Activated CD4-positive, alpha-beta T cell treated with anti-CD3 and anti-CD28 coated beads, Interleukin-2, Interleukin-6, amounts not matched to agents 100 ng/mL and 50 ng/mL, durations not matched to agents 16 hours and 8 hours (primary cell): ENCODE measurements around the gene DOC2A.
A peak's percentile ranks its signal among the peaks of the same experiment; 100 is the strongest.
"Not testable (repeated sequence)": the region's sequence is repeated elsewhere in the genome, so short reads cannot be mapped to it uniquely, and the experiment has no call there.

Source experiments
- DNase-seq: peaks from one replicate; pipeline ENCODE4 v3.0.0-alpha.2; 2020

Gene DOC2A

GRCh38 chr16:29963021-29963743 lies 47.6 kb downstream of the DOC2A start:
- no peak for DNase-seq

GRCh38 chr16:29962344-29962994 lies 48.4 kb downstream of the DOC2A start:
- DNase-seq, result no peak

GRCh38 chr16:29961479-29962343 lies 49.1 kb downstream of the DOC2A start, which contains the start of gene TMEM219:
TMEM219 (plus strand) TSS chr16:29962079; CDS start chr16:29963144, 1,065 bp downstream.
- DNase-seq, result peak; percentile 95

- DNase-seq, result no peak
These were observed 49.7 kb downstream of the DOC2A start for GRCh38 chr16:29961127-29961478.

- not testable (repeated sequence) for DNase-seq
These were observed 51.0 kb downstream of the DOC2A start for GRCh38 chr16:29959821-29960220.

GRCh38 chr16:29959293-29959692 lies 51.5 kb downstream of the DOC2A start:
- DNase-seq, result no peak

GRCh38 chr16:29958756-29959155 lies 52.1 kb downstream of the DOC2A start:
- DNase-seq, result no peak
